A673 (cell line): ENCODE measurements around the gene IFITM1.
"Not testable (repeated sequence)": the region's sequence is repeated elsewhere in the genome, so short reads cannot be mapped to it uniquely, and the experiment has no call there.

Experiments
- CTCF ChIP-seq: fragments of 300-800, 200-600 bp; sonication (generic); conservative IDR thresholded peaks from 2 replicates; pipeline ENCODE4 v1.5.1; 2017; ENCODE audit warnings: low read depth, mild to moderate bottlenecking, antibody characterized with exemption, low read length, moderate library complexity, mixed read lengths
- EZH2 ChIP-seq: fragments of 200-600 bp; sonication (generic); IDR thresholded peaks from 2 replicates; pipeline ENCODE4 v1.6.1; 2017; ENCODE audit warnings: borderline replicate concordance, low read depth, mild to moderate bottlenecking, mixed read lengths, antibody characterized with exemption, low read length; ENCODE audit not compliant: poor library complexity, severe bottlenecking

- not testable (repeated sequence) for TF ChIP-seq CTCF, EZH2
Observed at GRCh38 chr11:363443-363805, 49.6 kb downstream of the IFITM1 start.
